Left kidney (tissue), 2 donors: ENCODE results near the gene ANAPC16. TPM values are rescaled to one million over a fixed set of nuclear protein-coding genes. Genes with fewer than 3 reads are reported as not detected.
A peak's percentile ranks its signal among the peaks of the same experiment; 100 is the strongest.
"Not testable (repeated sequence)": the region's sequence is repeated elsewhere in the genome, so short reads cannot be mapped to it uniquely, and the experiment has no call there.

Source experiments
- DNase-seq: peaks from one replicate; pipeline ENCODE4 v3.0.0-alpha.2; 2013
- polyA plus RNA-seq: library from polyadenylated mRNA; unstranded; fragments of 120-200 nt; gene quantifications from one replicate; pipeline ENCODE4 v1.2.1, GENCODE V29; 2013; ENCODE audit not compliant: insufficient read length

Gene ANAPC16
- polyA plus RNA-seq, 1 donor: 201 TPM

DNA sequence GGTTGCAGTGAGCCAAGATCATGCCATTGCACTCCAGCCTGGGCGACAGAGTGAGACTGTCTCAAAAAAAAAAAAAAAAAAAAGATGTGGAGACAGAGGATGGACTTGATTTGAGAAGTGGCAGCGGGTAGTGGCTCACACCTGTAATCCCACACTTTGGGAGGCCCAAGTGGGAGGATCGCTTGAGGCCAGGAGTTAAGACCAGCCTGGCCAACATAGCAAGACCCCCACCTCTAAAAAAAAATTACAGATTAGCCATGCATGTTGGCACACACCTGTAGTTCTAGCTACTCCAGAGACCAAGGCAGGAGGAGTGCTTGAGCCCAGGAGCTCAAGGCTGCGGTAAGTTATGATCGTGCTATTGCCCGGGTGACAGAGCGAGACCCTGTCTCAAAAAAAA, 24.6 kb downstream of the ANAPC16 start:
- no peak for DNase-seq

DNA sequence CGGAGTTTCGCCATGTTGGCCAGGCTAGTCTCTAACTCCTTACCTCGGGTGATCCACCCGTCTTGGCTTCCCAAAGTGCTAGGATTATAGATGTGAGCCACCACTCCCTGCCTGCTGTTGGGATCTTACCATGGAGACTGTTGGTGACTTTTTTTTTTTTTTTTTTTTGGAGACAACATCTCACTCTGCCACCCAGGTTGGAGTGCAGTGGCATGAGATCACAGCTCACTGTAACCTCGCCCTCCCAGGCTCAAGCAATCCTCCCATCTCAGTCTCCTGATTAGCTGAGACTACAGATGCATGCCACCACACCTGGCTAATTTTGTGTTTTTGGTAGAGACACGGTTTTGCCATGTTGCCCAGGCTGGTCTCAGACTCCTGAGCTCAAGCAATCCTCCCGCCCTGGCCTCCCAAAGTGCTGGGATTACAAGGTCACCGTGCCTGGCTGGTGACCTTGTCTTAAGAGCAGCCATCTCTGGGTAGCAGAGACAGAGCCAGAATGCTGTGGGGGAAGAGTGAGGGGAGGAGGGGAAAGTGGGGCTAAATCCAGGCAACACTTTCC, 26.0 kb downstream of the ANAPC16 start:
- no peak for DNase-seq

DNA sequence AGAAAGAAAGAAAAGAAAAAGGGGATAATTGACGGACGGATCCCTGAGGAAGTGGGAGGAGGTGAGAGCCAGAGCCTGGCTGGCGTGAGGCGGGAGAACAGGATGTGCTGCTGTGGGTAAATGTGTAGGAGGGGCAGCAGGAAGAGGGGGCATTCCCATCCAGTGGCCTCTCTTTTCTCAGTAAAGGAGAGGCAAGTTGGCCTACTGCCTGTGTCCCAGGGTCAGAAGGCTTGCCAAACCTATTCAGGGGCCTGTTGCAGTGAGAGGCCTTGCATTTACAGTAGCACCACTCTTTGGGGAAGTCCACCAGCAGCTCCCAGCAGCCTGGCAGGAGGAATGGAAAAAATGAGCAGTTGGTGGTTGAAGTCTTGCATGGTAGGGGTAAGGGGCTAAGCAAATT, 26.9 kb downstream of the ANAPC16 start:
- DNase-seq: no peak

DNA sequence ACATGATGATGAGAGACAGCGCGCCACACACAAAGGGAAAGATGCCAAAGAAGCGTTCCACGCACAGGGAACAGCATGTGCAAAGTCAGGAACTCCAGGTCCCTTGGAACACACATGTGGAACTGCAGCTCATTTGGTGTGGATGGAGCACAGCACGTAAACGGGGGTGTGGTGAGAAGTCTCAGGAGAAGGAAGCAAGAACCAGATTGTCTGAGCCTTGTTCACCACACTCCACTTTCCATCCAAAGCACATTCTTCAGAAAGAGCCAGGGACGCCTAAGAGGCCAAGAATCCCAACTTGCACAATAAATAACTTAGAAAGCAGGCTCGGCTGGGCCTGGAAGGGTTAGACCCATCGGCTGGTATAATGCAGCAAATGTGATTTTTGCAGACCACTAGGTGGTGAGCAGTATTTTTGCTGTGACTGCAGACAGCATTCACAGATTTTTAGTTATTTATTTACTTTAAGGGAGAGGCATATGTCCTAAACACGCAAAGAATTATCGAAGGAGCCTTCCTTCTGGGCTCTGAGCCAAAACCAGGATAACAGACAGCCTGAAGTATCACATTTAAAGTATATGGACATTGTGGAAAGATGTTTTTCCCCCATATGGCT, 28.1 kb downstream of the ANAPC16 start:
- peak; percentile 66 for DNase-seq

DNA sequence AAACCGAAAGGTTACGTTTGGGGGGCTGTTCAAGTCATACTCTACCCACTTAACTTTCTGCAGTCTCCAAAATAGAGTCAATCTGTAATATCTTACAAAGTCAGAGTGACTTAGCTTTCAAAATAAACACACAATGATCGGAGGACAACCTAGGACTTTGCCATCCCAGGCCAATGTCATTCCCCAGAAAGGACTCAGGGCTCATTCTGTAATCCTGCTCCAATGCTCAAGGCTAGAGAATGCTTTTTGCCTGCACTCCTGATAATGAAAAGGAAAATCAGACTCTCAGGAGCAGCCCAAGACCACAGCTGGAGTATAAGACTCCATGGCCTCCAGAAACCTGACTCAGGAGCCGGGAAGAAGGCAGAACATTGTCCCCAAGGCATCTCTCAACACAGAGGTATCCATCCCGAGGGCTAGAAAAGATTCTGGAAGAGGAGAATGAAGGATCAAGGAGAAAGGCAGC, 28.8 kb downstream of the ANAPC16 start:
- DNase-seq: no peak

DNA sequence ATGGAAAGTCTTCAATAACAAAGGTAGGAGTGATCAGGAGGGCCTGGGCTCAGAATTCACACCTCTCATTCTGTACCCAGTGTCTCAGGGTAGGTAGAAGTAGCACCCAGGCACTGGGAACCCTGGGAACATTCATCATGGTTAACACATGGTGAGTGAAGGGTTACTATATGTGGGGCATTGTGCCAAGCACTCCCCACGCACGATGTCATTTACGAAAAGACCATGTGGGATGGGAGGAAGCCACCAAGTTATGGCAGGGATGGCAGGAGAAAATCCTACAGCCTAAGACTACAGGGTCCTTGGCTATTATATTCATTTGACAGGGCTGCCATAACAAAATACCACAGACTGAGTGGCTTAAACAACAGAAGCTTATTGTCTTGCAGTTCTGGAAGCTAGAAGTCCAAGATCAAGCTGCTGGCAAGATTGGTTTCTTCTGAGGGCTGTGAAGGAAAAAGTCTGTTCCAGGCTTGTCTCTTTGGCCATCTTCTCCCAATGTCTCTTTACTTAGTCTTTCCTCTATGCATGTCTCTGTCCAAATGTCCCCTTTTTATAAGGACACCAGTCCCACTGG, 30.2 kb downstream of the ANAPC16 start:
- no peak for DNase-seq

DNA sequence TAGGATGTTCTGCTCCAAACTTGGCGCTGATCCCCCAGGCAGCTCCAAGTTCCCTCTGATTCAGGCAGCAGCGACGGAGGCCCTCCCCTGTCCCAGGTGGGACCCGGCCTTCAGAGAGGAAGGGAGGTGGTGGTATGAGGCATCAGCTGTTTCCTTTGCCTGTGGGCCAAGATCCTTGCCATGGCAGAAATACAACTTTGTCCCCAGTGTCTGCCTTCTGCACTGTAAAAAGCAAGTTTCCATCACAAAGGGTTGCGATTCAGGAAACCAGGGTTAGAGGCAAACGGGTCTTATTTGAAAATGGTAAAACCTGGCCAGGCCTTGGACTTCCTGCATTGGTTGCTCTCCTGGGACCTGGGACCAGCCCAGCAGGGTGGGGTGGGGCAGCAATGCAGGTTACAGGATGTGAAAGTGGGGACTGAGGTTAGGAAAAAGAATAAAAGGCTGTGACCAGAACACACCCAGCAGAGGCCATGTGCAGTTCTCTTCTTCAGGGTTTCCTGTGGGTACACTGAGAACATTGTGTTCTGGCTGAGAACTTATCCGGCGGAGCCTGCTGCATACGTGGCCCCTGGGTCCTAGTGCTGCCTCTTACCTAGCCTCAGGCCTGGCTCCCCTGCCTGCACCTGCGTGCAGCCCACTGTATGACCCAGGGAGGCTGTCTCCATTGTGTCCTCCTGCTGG, 32.8 kb downstream of the ANAPC16 start:
- no peak for DNase-seq

DNA sequence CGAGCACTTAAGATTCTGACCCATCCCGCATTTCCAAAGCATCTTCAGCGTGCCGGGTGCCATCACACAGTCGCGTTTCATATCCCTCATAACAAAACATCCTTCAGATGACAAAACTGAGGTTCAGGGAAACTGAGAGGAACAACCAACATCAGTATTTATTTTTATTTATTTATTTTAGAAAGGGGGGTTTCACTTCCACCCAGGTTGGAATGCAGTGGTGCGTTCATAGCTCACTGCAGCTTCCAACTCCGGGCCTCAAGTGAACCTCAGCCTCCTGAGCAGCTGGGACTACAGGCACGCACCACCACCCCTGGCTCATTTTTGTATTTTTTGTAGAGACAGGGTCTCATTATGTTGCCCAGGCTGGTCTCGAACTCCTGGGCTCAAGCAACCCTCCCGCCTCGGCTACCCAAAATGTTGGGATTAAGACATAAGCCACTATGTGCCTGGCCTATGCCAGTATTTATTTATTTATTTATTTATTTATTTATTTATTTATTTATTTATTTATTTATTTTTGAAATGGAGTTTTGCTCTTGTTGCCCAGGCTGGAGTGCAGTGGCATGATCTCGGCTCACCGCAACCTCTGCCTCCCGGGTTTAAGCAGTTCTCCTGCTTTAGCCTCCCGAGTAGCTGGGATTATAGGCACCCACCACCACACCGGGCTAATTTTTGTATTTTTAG, 33.5 kb downstream of the ANAPC16 start:
- DNase-seq: not testable (repeated sequence)

DNA sequence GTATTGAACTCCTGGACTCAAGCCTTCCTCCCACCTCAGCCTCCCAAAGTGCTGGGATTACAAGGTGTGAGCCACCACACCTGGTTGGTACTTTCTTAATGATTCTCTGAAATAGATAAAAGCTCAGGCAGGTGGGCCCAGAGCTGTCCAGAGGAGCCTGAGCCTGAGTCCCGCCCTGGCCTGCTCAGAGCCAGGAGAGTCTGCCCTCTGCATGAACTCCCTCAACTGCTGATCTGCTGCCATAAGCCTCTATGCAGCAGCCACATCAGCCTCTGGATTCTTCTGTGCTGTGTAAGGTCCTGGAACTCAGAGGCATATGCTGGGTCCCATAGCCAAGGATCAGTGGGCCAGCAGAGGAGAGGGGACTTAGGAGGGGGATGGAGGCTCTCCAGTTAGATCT, 34.9 kb downstream of the ANAPC16 start:
- DNase-seq: no peak

DNA sequence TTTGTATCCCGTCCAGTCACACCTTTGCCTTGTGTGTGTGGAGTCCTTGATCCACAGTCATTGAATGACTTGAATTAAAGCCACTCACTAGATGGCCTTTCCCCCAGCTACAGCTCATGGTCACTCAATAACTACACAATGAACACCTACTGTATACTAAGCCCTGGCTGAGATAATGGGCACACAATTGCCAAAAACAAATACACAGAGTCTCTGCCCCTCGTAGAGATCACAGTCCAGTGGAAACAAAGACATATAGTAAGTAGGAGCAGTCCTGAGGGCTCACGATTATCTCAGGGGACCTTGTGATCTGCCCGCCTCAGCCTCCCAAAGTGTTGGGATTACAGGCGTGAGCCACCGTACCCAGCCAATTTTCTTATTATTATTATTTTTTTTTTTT, 35.8 kb downstream of the ANAPC16 start:
- DNase-seq: no peak

DNA sequence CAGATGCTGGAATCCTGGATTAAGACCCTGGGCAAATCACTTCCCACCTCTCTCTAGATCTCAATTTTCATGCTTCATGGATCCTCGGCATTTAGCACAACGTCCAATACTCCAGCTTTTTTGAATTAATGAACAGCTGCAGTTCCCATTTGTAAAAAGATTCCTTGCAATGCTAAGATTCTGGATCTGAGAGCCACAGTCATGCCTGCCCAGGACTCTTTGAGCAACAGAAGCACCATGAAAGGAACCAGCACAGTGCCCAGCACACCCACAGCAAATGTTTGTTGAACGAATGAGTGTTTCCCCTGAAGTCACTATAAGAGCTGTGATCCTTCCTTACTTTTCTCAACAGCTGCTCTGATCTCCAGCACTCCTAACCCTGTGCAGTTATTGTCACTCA, 37.2 kb downstream of the ANAPC16 start:
- DNase-seq: no peak

DNA sequence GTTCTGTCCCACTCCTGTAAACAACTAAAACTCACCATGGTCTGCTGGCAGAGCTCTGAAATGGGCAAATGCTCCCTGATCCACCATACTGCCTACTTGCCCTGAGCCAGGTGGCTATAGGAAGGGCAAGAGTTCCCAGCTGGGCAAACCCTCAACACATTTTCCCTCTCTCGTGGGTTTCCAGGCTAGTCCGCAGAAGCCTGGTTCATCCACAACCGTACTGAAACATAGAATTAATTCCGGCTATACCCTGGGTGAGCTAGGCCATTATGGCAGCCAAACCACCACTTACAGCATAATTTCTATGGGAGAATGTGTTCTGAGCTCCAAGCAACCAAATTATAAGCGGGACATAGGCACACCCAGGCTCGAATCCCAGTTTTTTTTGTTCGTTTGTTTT, 37.8 kb downstream of the ANAPC16 start:
- DNase-seq: no peak

DNA sequence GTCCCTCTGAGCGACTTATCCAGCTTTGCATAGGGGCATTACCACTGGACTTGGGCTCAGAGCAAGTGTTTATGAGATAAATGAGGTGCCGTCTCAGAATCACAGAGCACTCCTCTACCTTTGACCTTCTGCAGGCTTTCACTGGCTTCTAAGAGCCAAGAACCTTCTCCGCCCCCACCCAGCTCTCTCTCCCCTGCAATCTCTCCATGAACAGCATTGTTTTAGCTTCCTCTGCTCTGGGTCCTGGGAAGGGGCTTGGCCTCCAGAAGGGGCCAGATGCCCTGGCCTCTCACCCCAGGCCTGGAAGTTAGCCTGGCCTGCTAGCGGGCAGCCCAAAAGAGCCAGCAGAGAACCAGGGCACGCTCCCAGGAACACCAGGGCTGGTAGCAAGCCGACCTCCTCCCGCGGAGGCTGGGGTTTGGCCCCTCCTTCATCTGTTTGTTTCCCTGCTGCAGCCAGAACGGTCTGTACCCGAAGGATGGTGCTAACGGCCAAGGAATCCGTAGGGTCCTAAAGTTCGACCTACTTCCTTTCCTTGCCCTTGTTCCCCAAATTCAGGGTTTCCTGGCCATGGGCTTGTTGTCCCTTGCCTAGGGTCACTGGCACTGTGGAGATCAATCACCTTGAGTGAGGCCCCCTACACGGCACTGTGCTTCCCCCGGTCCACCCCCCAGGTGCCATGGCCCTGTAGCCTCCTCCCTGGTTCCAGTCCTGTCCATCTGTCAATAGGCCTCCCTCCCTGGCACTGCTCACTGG, 39.2 kb downstream of the ANAPC16 start:
- DNase-seq: peak; percentile 71

DNA sequence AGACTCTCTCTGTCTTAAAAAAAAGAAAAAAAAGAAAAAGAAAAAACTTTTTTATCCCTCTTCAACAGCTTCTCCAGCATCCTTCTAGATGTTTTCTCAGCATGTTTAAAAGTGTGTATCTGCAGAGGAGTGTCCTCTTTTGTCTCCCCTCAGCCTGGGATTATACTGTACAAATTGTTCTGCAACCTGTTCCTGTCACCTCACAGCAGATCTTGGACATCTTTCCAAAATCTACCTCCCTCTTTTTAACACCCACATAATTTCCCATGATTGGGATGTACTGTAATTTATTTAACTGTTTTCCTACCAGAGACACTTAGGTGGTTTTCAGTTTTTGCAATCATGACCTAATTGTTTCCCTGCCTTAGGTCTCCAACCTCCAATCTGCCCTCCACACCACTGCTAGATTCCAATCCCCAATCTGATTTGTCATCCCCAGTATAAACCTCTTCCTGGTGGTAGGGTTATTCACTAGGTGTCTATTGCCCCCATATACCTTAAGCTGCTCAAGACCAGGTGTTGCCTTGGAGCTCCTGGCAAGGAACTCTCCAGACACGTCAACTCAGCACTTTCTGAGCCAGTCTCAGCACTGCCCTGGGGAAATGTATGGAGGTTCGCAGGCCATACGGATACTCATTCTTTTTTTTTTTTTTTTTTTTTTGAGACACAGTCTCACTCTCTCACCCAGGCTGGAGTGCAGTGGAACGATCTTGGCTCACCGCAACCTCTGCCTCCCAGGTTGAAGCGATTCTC, 40.3 kb downstream of the ANAPC16 start:
- DNase-seq: no peak

DNA sequence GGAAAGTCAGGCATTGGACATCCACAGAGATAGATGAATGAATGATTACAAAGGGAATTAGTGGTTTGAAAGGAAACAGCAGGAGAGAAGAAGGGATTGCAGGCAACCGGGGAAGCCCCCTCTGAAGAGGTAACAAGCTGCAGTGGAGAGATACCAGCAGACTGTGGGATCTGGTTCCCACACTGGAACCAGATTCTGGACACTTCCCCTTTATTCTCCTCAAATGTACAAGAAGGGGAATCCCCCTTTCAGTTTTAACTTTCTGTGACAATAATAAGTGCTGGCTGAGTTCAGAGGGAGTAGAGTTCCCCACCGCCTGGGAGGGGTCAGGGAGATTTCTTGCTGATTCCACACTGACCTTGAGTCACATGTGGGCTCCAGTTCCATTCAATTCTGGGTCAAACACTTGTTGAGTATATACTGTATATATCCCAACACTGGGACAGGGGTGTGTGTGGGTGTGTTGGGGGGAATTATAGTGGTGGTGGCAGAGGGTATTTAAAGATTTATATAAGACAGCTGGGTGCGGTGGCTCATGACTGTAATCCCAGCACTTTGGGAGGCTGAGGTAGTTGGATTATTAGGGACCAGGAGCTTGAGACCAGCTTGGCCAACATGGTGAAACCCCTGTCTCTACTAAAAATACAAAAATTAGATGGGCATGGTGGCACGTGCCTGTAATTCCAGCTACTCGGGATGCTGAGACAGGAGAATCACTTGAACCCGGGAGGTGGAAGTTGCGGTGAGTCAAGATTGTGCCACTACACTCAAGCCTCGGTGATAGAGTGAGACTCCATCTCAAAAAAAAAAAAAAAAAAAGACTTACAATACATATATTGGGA, 41.5 kb downstream of the ANAPC16 start:
- no peak for DNase-seq

DNA sequence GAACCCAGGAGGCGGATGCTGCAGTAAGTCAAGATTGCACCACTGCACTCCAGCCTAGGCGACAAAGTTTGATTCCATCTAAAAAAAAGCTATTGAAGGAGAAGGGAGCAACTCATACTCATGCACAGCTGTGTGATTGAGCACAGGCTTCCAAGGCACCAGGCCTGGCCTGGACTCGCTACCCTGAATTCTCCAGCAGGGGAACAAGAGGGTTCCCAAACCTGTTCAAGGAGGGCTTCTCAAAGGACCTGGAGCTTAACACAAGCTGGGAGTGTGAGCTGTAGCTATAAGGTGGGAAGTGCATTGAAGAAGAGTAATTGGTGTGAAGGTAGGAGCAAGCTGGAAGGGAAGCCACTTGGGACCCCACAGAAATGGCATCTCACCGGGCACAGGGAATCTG, 42.8 kb downstream of the ANAPC16 start:
- DNase-seq: no peak

DNA sequence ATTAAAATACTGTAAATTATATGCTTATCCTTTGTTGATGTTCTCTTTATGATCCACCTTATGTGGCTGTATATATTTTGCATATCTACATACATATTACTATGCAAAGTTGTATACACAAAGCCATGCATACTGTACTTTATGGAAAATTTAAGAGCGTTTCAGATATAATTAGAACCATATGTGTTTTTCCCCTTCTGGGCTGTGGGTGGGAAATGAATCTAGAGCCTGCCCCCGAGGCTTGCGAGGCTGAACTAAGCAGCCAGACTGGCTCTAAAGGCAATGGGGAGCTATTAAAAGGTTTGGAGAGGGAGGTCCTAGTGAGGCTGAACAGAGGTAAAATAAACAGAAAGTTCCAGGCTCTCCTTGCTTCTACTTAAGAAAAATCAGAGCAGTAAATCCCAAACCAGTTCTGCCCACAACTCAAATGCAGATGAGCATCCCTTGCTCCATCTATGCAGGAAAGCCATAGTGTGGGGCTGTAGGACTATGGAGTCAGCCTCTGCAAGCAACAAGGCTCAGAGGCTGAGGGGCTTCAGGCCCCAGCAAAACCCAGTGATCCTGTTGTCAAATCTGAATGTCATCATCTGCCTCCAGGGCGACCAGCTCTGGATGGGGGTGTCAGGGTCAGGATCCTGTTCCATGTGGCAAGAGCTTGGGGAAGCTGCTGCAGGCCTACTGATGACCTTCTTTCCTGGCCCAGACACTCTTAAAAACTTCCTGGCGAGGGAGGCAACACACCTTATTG, 43.9 kb downstream of the ANAPC16 start:
- DNase-seq: peak; percentile 54

DNA sequence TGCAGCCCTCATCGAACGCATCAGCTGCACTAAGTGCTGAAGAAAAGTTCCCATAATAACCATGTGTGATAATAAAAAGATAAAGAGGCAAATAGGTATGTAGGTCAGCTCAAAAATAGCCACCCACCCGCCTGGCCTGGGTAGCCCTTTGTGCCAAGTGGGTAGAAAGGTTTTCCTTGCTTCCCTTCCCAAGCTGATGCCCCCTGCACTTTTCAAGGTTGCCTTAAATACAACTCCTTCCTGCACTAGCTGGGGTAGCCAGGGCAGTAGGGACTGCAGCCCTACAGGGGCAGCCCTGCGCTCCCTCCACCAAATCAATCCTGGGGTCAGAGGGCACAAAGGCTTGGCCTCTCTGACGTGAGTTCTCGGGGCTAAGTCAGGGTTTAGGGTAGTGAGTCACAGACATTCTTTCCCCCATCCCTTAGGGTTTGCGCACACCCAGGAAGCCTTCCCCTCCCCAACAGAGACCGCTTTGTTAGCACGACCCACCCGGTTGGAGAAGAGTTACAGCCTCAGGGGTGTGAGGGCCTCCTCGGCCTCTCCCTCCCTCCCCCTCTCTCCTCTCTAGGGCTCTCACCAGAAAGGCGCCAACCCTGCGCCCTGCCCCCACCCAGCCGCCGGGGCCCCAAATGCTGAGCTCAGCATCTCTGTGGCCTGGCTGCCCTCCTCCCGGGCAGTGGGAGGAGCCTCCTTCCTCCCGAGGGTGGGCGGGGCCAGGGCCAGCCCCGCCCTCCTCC, 44.6 kb downstream of the ANAPC16 start:
- peak; percentile 95 for DNase-seq
